HepG2 (cell line): ENCODE measurements around the gene VNN1. TPM values are rescaled to one million over a fixed set of nuclear protein-coding genes. Genes with fewer than 3 reads are reported as not detected.

Source experiments
- ATF2 ChIP-seq: sonication (generic); formaldehyde crosslinking; IDR thresholded peaks from 2 replicates; pipeline ENCODE4 v1.4.0; 2020; ENCODE audit warnings: missing genetic modification reagents
- CHCHD3 ChIP-seq: sonication (generic); formaldehyde crosslinking; IDR thresholded peaks from 2 replicates; pipeline ENCODE4 v1.8.0; 2022; ENCODE audit warnings: mild to moderate bottlenecking, missing genetic modification reagents, moderate library complexity
- CREM ChIP-seq, 2 experiments: sonication (generic) in 1 of 2; formaldehyde crosslinking in 1 of 2; IDR thresholded peaks; 2 replicates each; pipeline versions ENCODE4 v1.4.0 to v1.6.1; 2016 to 2020; ENCODE audit warnings: antibody characterized with exemption in 1 of 2, mild to moderate bottlenecking in 1 of 2, missing genetic modification reagents in 1 of 2
- ELF4 ChIP-seq: sonication (generic); formaldehyde crosslinking; IDR thresholded peaks from 2 replicates; pipeline ENCODE4 v1.5.0; 2020; ENCODE audit warnings: missing genetic modification reagents, mild to moderate bottlenecking, moderate library complexity, borderline replicate concordance
- ESRRA ChIP-seq: sonication (generic); formaldehyde crosslinking; IDR thresholded peaks from 2 replicates; pipeline ENCODE4 v1.5.1; 2020; ENCODE audit warnings: mild to moderate bottlenecking, low read depth, missing genetic modification reagents
- EZH2 ChIP-seq: conservative IDR thresholded peaks from 2 replicates; pipeline ENCODE4 v1.6.1; 2012; ENCODE audit warnings: mild to moderate bottlenecking, low read depth, low read length, moderate library complexity
- FOXM1 ChIP-seq: sonication (generic); formaldehyde crosslinking; IDR thresholded peaks from 2 replicates; pipeline ENCODE4 v1.5.0; 2020; ENCODE audit warnings: missing genetic modification reagents
- GATA4 ChIP-seq: sonication (generic); IDR thresholded peaks from 2 replicates; pipeline ENCODE4 v1.6.1; 2016; ENCODE audit warnings: antibody characterized with exemption, low read depth, borderline replicate concordance
- GATAD2A ChIP-seq: IDR thresholded peaks from 2 replicates; pipeline ENCODE4 v1.6.1; 2016
- HOXD1 ChIP-seq: sonication (generic); formaldehyde crosslinking; IDR thresholded peaks from 2 replicates; pipeline ENCODE4 v1.5.0; 2020; ENCODE audit warnings: missing genetic modification reagents
- KAT7 ChIP-seq: IDR thresholded peaks from 2 replicates; pipeline ENCODE4 v1.6.1; 2018; ENCODE audit warnings: borderline replicate concordance, missing compliant biosample characterization
- MAFF ChIP-seq: IDR thresholded peaks from 2 replicates; pipeline ENCODE4 v1.6.1; 2011; ENCODE audit warnings: low read depth, low read length, improper control_type of control experiment
- MBNL3 ChIP-seq: fragments of 250-450 bp; sonication (Bioruptor Pico); conservative IDR thresholded peaks from 2 replicates; pipeline ENCODE4 v1.8.0; 2022; ENCODE audit warnings: mild to moderate bottlenecking, inconsistent platforms
- RELA ChIP-seq: sonication (generic); formaldehyde crosslinking; IDR thresholded peaks from 2 replicates; pipeline ENCODE4 v1.4.0; 2020; ENCODE audit warnings: missing genetic modification reagents
- RORA ChIP-seq: sonication (generic); formaldehyde crosslinking; IDR thresholded peaks from 2 replicates; pipeline ENCODE4 v1.5.0; 2020; ENCODE audit warnings: mild to moderate bottlenecking, missing genetic modification reagents, moderate library complexity
- RXRA ChIP-seq: sonication (generic); formaldehyde crosslinking; IDR thresholded peaks from 2 replicates; pipeline ENCODE4 v1.5.1; 2020; ENCODE audit warnings: missing genetic modification reagents
- SCMH1 ChIP-seq: sonication (generic); formaldehyde crosslinking; IDR thresholded peaks from 2 replicates; pipeline ENCODE4 v1.9.0; 2021; ENCODE audit warnings: missing genetic modification reagents, mild to moderate bottlenecking, borderline replicate concordance
- TOPORS ChIP-seq: sonication (generic); formaldehyde crosslinking; IDR thresholded peaks from 2 replicates; pipeline ENCODE4 v1.8.0; 2023; ENCODE audit warnings: mild to moderate bottlenecking, missing genetic modification reagents
- ZBTB38 ChIP-seq: sonication (generic); formaldehyde crosslinking; IDR thresholded peaks from 2 replicates; pipeline ENCODE4 v1.5.1; 2020; ENCODE audit warnings: mild to moderate bottlenecking, missing genetic modification reagents
- ZMYM3 ChIP-seq: sonication (generic); formaldehyde crosslinking; IDR thresholded peaks from 2 replicates; pipeline ENCODE4 v1.5.1; 2020; ENCODE audit warnings: mild to moderate bottlenecking, missing genetic modification reagents
- ZNF180 ChIP-seq: sonication (generic); formaldehyde crosslinking; IDR thresholded peaks from 2 replicates; pipeline ENCODE4 v1.4.0; 2020; ENCODE audit warnings: low read depth, missing genetic modification reagents, borderline replicate concordance
- ZNF414 ChIP-seq: sonication (generic); formaldehyde crosslinking; IDR thresholded peaks from 2 replicates; pipeline ENCODE4 v1.5.0; 2020; ENCODE audit warnings: missing genetic modification reagents
- ZNF558 ChIP-seq: sonication (generic); formaldehyde crosslinking; IDR thresholded peaks from 2 replicates; pipeline ENCODE4 v1.9.0; 2022; ENCODE audit warnings: mild to moderate bottlenecking, missing genetic modification reagents, borderline replicate concordance
- ZNF772 ChIP-seq: sonication (generic); formaldehyde crosslinking; IDR thresholded peaks from 2 replicates; pipeline ENCODE4 v1.5.0; 2020; ENCODE audit warnings: mild to moderate bottlenecking, missing genetic modification reagents
- polyA plus RNA-seq, 8 experiments: library from polyadenylated mRNA; depleted of rRNA in 3 of 8; stranded (reverse) in 7 of 8; unstranded in 1 of 8; fragments of >200 nt; fragmentation: Illumina TruSeq in 4 of 8; extraction: Trizol in 4 of 8; gene quantifications; 2 replicates each; pipeline versions ENCODE4 v1.2.1 to v1.2.3, GENCODE V29; 2011 to 2016; ENCODE audit warnings: low read depth in 4 of 8, missing spikeins in 1 of 8, mixed read lengths in 1 of 8; ENCODE audit not compliant: insufficient read depth in 1 of 8
- total RNA-seq, 5 experiments: library from RNA; depleted of rRNA; stranded (reverse); fragments of >200 nt; fragmentation: Illumina TruSeq; extraction: Trizol; gene quantifications; 2 replicates each; pipeline ENCODE4 v1.2.3, GENCODE V29; 2016; ENCODE audit warnings: low read depth in 1 of 5
- TF ChIP-seq, protein P1 (sequence below): fragments of 450-650 bp; IDR thresholded peaks from 2 replicates; pipeline ENCODE4 v1.6.1; 2017
- TF ChIP-seq, protein P2 (sequence below): IDR thresholded peaks from 2 replicates; pipeline ENCODE4 v1.6.1; 2016; ENCODE audit warnings: missing genetic modification reagents, missing compliant biosample characterization
- TF ChIP-seq, protein P3 (sequence below): sonication (generic); formaldehyde crosslinking; IDR thresholded peaks from 2 replicates; pipeline ENCODE4 v1.5.0; 2020; ENCODE audit warnings: mild to moderate bottlenecking, low read depth, missing genetic modification reagents, borderline replicate concordance
- TF ChIP-seq, protein P4 (sequence below): IDR thresholded peaks from 2 replicates; pipeline ENCODE4 v1.6.1; 2016; ENCODE audit warnings: low read depth, borderline replicate concordance

The VNN1 gene
- total and polyA plus RNA-seq, 2 of the 13 experiments (the other 11 are each of a cell fraction or from before 2014, with no cell fraction given): 0.62 to 4.0 TPM

DNA sequence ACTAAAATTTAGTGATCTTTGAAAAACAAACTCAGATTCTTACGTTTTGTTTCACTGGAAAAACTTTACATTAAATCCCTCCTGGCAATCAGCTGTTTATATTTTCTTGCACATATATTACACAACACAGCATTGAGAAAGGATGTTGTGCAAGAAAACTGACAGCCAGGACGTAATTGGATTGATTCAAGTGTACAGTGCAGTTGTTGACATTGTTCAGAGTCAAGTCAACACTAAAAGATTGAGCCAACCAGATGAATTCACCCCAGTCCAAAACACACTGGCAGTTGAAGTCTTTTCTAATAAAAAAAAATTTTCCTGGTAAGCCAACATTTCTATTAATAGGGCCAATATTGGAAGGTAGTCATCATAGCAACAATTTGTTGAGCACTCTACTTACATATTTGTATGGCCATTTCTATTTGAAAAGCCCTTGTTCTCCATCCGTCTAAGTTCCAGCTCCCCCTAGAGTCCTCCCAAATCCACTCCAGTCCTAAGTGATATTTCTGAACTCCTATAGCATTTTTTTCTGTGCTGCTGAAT lies 20.9 kb upstream of the VNN1 start (continued):
- peak; percentile 84; the same call in 1 of the 2 replicates for TF ChIP-seq ZMYM3 (CRISPR knock-in tag)
- no peak for TF ChIP-seq RORA
- no peak for TF ChIP-seq ELF4 (CRISPR knock-in tag)
- peak; percentile 75; the same call in 1 of the 2 replicates for TF ChIP-seq RELA
- TF ChIP-seq KAT7 (CRISPR knock-in tag): no peak
- no peak for TF ChIP-seq FOXM1
- TF ChIP-seq, protein P1, sequence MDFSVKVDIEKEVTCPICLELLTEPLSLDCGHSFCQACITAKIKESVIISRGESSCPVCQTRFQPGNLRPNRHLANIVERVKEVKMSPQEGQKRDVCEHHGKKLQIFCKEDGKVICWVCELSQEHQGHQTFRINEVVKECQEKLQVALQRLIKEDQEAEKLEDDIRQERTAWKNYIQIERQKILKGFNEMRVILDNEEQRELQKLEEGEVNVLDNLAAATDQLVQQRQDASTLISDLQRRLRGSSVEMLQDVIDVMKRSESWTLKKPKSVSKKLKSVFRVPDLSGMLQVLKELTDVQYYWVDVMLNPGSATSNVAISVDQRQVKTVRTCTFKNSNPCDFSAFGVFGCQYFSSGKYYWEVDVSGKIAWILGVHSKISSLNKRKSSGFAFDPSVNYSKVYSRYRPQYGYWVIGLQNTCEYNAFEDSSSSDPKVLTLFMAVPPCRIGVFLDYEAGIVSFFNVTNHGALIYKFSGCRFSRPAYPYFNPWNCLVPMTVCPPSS: no peak
- no peak for TF ChIP-seq ZBTB38 (CRISPR knock-in tag)
- TF ChIP-seq, protein P2, sequence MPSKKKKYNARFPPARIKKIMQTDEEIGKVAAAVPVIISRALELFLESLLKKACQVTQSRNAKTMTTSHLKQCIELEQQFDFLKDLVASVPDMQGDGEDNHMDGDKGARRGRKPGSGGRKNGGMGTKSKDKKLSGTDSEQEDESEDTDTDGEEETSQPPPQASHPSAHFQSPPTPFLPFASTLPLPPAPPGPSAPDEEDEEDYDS (CRISPR knock-in tag): peak; percentile 56; the same call in 1 of the 2 replicates
- TF ChIP-seq HOXD1 (CRISPR knock-in tag): peak; percentile 83; the same call in 1 of the 2 replicates
- TF ChIP-seq MAFF: peak; percentile 21; the same call in 1 of the 2 replicates
- peak; percentile 72 for TF ChIP-seq CREM (IDR thresholded peaks at IDR 0.05)
- no peak for TF ChIP-seq CREM (CRISPR knock-in tag; IDR thresholded peaks at IDR 0.05)
- no peak for TF ChIP-seq SCMH1 (CRISPR knock-in tag)
- TF ChIP-seq ESRRA: 0 out of 2 replicates have a peak, but pooled peaks have one; percentile 71
- TF ChIP-seq CHCHD3 (CRISPR knock-in tag): no peak
- TF ChIP-seq TOPORS (CRISPR knock-in tag): no peak
- TF ChIP-seq GATAD2A (CRISPR knock-in tag): peak; percentile 100
- peak; percentile 66; the same call in 1 of the 2 replicates for TF ChIP-seq ZNF772 (CRISPR knock-in tag)
- 0 out of 2 replicates have a peak, but pooled peaks have one; percentile 13 for TF ChIP-seq GATA4
- peak; percentile 85 for TF ChIP-seq ATF2 (CRISPR knock-in tag)
- no peak for TF ChIP-seq EZH2
- TF ChIP-seq MBNL3 (CRISPR knock-in tag): peak; percentile 59; the same call in 1 of the 2 replicates
- TF ChIP-seq, protein P3, sequence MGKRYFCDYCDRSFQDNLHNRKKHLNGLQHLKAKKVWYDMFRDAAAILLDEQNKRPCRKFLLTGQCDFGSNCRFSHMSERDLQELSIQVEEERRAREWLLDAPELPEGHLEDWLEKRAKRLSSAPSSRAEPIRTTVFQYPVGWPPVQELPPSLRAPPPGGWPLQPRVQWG: no peak
- no peak for TF ChIP-seq ZNF414 (CRISPR knock-in tag)
- TF ChIP-seq ZNF558: no peak
- TF ChIP-seq RXRA (CRISPR knock-in tag): no peak
- TF ChIP-seq ZNF180 (CRISPR knock-in tag): no peak
- TF ChIP-seq, protein P4, sequence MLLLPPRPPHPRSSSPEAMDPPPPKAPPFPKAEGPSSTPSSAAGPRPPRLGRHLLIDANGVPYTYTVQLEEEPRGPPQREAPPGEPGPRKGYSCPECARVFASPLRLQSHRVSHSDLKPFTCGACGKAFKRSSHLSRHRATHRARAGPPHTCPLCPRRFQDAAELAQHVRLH (CRISPR knock-in tag): peak; percentile 53; the same call in 1 of the 2 replicates
